Gastroesophageal sphincter (tissue), 3 donors: Measurements from ENCODE around the gene ZNF541.

Experiments
- CTCF ChIP-seq, 4 experiments: fragments of 200-600 bp in 2 of 4; fragments of 450-650 bp in 2 of 4; sonication (generic) in 1 of 4; IDR thresholded peaks; one replicate each; pipeline ENCODE4 v1.5.1; 2017 to 2019; ENCODE audit warnings: antibody characterized with exemption in 4 of 4, mild to moderate bottlenecking in 2 of 4, moderate library complexity in 2 of 4
- EP300 ChIP-seq: sonication (generic); formaldehyde crosslinking; IDR thresholded peaks from one replicate; pipeline ENCODE4 v1.6.1; 2017; ENCODE audit warnings: antibody characterized with exemption, mild to moderate bottlenecking
- POLR2A ChIP-seq, 2 donors: fragments of 450-650 bp; IDR thresholded peaks; one replicate each; pipeline ENCODE4 v1.6.1; 2017; ENCODE audit warnings: antibody characterized with exemption in 2 of 2, mild to moderate bottlenecking in 2 of 2, moderate library complexity in 1 of 2
- POLR2AphosphoS5 ChIP-seq: sonication (generic); formaldehyde crosslinking; IDR thresholded peaks from one replicate; pipeline ENCODE4 v1.6.1; 2017; ENCODE audit warnings: antibody characterized with exemption

GRCh38 chr19:47529018-47529742 lies 43.8 kb downstream of the ZNF541 start:
- no peak for TF ChIP-seq CTCF (IDR thresholded peaks at IDR 0.05)
- no peak for TF ChIP-seq POLR2AphosphoS5
- no peak for TF ChIP-seq POLR2A (IDR thresholded peaks at IDR 0.05)
- no peak for TF ChIP-seq EP300
